ENCODE data around the gene ZBTB21.

Gene ZBTB21

DNA sequence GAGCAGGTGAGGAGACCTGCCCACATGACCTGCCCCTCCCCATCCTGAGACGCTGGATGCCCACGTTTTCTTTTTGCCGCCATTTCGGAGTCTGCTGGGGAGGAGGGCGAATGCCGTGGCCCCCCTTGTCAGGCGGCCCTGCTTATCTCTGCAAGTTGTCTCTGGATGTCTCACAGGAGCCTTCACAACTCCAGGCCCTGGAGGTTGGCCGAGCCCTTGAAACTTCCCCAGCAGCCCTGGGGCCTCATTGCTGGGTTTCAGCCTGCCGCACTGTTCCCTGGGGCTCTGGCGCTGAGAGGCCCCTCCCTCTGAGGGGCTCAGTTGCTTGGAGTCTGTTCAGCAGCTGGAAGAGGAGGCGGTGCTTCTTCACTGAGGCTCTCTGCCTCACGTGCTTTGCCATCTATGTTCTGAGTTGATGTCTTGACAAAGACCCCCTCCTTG lies 29.8 kb upstream of the ZBTB21 start:
- DNase-seq (ENCODE audit: low read depth): peak; percentile 84

DNA sequence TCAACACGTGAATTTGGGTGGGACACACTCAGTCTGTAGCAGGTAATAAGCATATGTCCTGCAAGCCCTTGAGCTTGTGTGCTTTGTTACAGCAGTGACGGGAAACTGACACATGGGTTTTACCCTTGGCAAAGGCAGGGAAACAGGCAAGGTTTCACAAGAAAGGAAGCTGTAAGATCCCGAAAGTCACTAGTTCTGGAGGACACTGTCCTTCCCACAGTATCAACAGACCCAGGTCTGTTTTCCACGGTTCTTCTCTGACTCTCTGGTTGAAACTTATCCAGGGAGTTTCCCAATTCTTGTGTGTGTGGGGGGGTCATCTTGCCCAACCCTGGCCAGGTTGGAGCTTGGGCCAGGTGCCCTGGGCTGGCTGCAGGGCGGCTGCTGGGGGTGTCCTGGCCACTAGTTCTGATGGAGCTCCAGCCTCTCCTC lies 29.3 kb upstream of the ZBTB21 start:
- DNase-seq (ENCODE audit: low read depth): peak; percentile 62

DNA sequence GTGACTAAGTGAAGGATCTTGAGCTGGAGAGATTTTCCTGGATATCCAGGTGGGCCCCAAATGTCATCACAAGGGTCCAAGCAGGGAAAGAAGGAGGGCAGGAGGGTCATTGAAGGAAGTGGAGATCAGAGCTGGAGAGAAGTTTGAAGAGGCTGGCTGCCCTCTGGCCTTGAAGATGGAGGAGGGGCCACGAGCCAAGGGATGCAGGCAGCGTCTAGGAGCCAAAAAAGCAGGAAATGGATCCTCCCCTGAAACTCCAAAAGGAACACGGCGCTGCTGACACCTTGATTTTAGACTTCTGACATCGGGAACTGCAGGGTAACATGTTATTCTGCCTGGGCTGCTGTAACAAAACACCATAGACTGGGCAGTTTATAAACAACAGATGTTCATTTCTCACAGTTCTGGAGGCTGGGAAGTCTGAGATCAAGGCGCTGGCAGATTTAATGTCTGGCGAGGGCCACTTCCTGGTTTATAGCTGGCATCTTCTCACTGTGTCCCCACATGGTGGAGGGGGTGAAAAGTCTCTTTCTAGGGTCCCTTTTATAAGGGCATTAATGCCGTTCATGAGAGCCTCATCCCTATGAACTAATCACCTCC lies 28.8 kb upstream of the ZBTB21 start:
- peak; percentile 73 for DNase-seq (ENCODE audit: low read depth)

DNA sequence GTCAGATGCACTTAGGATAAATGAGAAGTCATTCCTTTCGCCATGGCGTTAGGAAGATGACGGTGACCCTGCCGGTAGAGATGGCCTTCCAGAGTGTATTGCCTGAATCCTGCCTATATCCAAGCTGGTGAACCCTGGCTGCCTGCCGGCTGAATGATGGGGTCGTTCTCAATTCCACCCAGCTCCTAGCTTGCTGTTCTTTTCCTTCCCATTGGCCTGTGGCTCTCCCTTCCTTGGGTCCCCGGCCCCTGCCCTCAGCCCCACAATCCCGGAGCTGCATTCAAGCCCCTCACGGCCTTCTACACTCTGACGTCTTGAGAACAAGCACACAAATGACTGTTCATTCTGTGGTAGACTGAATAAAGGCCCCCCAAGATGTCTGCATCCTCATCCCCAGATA lies 28.2 kb upstream of the ZBTB21 start:
- no peak for DNase-seq (ENCODE audit: low read depth)

DNA sequence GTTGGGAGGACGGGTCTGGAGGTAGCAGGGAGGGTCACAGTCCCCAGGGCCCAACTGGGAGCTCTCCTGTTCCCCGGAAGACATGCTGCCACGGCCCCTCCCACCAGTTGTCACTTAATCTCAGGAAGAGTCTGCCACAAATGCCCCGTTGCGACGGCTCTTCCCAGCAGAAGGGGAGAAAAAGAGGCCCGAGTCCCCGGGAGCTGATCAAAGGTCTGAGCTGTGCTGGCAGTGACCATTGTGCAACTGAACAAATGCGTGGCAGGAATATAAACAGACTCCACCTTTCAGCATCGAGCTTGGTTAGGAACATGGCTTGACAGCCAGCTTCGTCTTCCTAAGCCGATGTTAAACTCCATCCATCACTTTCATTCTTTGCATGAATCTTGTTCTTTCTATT lies 27.8 kb upstream of the ZBTB21 start:
- no peak for DNase-seq (ENCODE audit: low read depth)

DNA sequence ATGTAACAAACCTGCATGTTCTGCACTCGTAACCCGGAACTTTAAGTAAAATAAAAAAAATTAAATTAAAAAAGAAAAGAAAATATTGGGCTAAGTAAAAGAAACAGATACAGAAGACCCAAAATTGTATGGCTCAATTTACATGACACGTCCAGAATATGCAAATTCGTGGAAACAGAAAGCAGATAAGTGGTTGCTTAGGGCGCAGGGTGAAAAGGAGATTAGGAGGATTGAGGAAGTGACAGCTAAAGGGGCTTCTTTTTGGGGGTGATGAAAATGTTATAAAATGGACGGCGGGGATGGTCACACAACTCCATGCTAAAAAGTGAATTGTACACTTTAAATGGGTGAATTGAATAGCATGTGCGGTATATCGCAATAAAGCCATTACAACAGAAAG lies 27.4 kb upstream of the ZBTB21 start:
- no peak for DNase-seq (ENCODE audit: low read depth)

DNA sequence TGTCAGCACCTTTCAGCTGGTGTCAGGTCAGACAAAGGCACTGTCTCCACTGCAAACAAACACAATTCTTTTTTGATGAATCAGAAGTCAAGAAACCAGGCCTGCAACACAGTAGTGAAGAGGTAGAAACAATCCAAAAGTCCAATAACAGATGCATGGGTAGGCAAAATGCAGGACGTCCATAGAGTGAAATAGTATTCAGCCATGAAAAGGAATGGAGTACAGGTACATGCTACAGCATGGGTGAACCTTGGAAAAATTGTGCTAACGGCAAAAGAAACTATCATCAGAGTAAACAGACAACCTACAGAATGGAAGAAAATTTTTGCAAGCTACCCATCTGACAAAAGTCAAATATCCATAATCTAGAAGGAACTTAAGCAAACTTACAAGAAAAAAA lies 26.2 kb upstream of the ZBTB21 start:
- no peak for DNase-seq (ENCODE audit: low read depth)

DNA sequence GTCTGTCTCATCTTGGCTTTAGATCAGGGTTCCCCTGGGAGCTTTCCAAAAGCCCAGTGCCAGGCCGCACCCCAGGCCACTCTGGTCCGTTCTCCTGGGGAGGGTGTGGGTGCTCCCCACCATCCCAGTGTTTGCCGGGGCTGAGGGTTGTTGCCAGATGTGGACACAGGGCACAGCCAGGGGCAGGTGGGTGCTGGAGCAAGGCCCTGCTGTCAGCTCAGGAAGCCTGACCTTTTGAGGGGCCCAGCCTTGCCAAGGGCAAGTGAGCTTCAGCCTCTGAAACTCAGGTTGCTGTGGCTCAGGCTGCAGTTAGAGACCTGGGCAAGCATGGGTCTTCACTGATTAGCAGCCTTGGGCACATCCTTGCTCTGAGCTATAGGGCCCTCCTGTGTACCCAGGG lies 22.8 kb upstream of the ZBTB21 start:
- no peak for DNase-seq (ENCODE audit: low read depth)

DNA sequence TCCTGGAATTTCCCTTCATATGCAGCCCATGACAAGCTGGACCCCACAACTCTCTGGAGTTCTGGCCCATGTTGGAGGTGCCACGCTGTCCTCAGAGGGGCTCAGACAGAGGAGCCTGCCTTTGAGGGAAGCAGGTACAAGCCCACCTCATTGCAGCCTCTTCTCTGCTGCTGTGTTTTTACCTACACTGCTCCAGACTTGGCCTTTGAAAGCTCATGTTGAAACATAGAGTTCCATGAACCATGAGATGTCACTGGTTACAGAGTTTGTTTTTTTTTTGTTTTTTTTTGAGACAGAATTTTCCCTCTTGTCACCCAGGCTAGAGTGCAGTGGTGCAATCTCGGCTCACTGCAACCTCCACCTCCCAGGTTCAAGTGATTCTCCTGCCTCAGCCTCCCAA lies 22.1 kb upstream of the ZBTB21 start:
- no peak for DNase-seq (ENCODE audit: low read depth)

DNA sequence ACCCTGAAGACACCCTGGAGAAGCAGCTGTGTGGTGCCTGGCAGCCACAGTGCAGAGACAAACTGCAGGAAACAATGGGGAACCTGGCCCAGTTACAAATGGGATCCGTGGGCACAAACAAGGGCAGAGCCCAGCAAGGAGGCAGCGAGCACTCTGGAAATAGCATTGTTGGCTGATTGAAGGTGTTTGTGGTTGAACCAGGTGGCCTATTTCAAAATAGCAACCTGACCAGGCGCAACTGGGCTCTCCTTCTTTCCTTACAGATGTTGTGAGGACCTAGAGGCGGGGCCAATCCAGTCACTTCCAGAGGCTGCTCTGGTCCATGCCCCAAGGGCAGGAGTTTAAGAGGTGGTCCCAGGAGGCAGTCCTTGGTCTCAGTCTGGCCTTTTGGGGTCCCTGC lies 21.7 kb upstream of the ZBTB21 start:
- no peak for DNase-seq (ENCODE audit: low read depth)

DNA sequence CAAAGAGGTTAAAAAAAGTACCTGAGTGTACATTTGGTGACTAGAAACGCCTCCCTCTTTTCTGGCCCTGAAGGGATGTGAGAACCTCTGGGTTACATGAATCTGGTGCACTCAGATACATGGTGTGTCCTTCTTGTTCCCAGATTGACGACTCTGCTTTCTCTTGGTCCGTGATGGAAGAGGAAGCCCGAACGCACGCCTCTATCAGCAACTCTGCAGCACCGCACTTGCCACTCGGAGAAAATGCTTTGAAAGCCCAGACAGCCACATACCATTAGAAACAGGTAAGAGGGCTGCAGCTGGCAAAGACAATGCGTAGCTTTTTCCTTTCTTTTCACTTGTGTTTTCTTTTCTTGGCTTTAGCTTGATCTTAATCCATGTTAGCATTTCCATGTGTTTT lies 21.1 kb upstream of the ZBTB21 start:
- DNase-seq (ENCODE audit: low read depth): no peak

DNA sequence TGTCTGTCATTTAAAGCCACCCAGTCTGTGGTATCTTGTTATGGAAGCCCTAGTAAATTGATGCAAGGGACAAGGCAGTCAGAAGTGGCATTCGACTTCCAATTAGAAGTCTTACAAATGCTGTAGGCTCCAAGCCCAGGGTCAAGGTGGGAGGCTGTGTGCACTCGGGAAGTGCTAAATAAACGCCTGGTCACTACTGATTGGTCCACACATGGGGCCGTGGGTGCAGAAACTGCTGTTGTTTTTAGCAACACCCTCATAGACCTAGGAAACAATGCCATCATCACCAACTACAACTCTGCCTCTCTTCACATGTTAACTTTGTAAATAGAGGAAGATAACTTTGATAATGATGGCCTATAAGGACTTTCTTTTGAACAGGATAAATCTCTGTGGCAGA lies 20.2 kb upstream of the ZBTB21 start:
- no peak for DNase-seq (ENCODE audit: low read depth)

DNA sequence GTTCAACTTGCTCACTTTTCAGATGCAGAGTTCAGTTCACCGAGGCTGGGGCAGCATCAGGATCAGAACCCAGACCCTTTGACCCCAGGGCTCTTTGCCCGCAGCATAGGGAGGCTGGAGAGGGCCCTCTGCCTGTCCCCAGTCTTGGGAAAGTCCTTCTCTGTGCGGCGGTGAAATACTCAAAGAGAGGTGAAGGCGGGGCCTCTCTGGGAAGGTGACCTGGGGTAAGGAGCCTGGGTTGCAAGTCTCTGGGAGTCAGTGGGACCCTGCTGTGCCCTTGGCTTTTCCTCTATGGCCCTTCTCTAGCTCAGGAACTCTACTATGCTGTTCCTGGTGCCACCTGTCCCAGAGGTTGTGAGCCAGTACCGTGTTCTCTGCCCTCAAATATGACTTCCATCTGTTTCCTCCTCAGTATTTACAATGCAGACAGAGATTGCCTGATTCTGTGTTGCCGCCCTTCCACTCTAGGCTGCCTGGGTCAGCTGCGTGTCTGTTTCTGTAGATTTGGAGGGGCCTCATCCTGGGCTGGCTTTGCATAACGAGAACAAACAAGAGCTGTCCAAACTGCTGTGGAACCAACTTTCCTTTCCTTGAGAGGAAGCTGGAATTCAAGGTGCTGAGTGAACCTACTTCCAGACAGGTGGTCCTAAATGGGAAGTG lies 18.7 kb upstream of the ZBTB21 start:
- no peak for DNase-seq (ENCODE audit: low read depth)

DNA sequence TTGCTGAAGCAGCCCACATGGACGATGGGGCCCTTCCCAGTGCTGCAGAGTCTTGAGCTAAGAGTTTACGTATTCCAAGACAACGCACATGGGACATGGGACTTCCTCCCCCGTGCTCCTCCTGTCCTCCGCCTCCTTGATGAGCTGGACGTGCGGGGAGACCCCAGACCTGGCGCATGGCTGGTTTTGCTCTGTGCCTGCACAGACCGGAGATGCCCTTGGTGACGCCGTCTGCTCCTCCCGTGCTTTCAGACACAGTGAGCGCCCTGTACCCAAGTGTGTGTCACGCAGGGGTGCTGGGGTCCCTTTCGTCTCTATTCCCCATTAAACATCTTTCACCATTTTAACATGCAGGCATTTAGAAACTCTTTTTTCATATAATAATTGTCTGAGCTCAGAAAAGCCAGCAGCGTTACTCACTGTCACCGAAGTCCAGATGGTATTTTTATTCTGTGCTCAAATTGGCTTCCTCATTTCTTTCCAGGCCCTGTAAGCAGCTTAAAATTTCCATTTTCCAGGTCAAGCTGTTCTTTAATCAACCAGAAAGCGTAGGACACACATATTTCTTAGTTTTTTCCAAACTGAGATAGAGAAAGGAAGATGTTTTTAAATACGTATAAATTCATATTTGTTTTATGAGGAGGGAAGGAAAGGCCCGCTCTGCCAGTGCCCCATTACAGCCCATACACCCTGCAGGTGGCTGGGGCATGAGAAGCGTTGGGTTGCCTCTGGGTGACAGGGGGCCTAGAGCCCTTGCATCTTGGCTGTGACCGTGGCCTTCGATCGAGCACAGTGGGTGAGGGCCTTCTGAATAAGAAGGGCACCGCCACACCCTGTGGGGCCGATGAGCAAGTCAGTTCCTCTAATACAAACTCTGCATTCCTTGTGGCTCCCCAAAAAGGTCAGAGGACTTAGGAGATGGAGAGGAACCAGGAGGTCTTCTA lies 17.9 kb upstream of the ZBTB21 start:
- DNase-seq (ENCODE audit: low read depth): no peak

DNA sequence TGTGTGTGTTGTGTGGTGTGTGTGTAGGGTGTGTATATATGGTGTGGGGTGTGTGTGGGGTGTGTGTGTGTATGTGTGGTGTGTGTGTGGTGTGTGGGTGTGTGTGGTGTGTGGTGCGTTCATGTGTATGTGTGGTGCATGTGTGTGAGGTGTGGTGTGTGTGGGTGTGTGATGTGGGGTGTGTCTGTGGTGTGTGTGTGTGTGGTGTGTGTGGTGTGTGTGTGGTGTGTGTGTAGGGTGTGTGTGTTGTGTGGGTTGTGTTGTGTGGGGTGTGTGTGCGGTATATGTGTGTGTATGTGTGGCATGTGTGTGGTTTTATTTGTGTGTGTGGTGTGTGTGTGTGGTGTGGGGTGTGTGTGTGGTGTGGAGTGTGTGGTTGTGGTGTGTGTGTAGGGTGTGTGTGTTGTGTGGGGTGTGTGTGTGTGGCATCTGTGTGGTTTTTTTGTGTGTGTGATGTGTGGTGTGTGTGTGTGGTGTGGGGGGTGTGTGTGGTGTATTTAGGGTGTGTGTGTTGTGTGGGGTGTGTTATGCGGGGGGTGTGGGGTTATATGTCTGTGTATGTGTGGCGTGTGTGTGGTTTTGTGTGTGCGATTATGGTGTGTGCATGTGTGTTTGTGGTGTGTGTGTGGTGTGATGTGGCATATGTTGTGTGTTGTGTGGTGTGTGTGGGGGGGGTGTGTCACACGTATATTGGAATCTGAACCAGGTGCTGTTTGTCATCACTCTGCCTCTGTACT lies 17.1 kb upstream of the ZBTB21 start:
- DNase-seq (ENCODE audit: low read depth): no peak

DNA sequence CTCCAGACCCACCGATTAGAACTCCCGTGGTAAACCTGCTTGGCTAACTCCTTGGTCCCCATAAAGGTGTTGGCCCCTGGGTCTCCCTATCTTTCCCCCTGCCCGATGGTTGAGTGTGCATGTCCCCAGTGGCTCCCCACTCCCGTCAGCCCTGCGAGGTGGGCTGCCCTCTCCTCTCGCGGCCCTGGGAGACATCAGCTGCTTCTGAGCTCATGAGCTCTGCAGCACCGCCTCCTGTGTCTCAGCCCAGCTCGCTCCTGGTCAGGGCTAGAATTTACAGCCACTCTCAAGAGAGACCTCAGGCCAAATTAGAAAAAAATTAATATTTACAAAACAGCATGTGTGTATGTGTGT lies 15.9 kb upstream of the ZBTB21 start:
- no peak for DNase-seq (ENCODE audit: low read depth)

DNA sequence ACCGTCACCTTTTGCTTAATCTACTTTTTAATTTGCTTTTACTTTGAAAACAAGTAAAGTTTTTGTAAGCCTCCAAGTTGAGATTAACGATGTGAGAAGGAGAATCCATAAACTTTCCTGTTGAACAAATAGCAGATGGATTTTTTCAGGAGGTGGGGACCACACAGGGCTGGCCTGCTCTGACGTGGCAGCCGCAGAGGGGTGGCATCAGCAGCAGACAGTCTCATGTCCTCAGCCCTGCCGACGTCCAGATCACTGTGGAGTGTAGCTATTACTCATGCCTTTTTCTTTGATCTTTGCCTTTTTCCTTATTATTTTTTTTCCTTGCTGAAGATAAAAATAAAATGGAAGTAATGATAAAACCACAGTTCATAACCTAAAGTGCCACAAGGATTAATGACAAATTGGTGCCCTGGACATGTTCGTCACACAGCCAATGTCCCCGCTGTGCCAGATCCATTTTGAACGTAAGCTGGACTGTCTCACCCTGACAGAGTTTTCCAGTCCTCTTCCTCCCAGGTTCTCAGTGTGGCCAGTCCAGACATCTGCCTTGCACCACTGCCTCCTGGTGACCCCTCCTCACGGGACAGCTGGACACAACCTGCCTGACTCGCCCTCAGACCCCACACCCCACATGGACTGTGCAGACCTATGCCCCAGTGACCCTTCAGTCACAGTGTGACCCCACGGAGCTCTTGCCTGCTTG lies 15.4 kb upstream of the ZBTB21 start:
- DNase-seq (ENCODE audit: low read depth): peak; percentile 90

DNA sequence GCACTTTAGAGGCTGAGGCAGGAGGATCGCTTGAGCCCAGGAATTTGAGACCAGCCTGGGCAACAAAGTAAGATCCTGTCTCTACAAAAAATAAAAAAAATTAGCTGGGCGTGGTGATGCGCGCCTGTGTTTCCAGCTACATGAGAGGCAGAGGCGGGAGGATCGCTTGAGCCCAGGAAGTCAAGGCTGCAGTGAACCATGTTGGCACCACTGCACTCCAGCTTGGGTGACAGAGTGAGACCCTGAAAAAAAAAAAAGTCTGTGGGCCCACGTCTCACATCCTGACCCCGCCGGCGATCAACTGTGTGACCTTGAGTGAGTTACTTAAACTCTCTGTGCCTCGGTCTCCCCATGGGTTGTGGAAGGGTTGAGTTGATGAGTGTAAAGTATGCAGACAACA lies 12.7 kb upstream of the ZBTB21 start:
- DNase-seq (ENCODE audit: low read depth): no peak

DNA sequence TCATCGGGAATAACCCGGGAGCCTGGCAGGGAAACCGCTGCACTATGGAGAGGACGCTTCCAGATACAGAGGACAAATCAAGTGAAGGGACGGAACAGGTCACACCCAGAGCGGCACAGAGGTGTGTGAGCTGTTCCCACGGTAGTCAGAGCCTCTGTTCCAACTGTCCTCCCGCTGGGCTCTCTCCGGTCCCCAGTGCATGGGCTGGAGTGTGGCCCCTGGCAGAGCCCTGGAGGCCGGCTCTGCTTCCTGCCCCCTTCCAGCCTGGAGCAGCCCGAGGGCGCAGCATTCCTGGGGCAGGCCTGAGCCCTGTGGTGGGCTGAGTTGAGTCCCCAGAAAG lies 11.9 kb upstream of the ZBTB21 start:
- DNase-seq (ENCODE audit: low read depth): no peak

DNA sequence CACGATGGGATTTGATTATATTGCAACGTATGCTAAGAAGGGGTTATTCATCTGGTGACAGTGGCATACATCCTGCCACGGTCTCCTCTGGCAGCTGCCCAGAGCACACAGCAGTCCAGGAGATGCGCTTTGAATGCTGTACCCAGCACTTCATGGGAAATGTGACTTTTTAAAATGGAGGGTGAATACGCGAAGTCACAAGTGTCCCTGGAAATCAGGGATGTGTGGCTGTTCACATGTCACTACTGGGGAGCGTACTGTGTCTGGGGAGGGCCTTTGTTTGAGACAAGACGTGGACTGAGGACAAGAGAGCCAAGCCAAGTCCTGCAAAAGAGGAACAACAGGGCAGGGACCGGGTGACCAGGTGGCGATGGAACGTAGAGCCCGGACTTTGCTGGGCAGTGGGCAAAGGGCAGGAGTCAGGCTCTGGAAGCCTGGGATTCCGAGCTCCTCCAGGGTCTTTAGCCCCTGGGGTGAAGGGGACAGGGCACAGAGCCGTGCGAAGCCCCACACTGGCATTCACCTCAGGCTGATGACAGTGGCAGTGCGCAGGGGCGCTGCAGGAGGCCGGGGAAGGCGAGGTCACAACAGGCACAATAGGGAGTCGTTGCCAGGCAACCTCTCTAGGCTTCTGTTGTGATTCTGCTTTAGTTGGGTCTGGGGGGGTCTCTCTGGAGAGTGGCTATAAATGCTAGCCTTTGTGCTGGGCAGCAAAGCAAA lies 11.4 kb upstream of the ZBTB21 start:
- DNase-seq (ENCODE audit: low read depth): no peak

DNA sequence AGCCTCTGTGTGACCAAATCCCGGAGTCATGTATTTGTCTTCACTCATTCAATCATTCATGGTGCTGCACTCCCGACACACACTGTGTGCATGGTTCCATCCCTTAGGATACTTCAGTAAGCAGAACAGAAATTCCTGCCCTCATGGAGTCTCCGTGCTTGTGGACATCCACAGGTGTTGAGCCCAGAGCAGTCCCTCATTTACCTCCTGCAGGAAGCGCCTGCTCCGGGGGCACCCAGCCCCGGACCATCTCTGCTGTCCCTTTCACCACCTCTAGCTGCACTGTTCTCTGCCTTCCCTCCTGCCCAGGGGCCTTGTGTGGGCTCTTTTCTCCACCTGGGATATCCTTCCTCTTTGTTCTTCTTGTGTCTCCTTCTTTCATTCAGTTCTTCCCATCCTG lies 9.5 kb upstream of the ZBTB21 start:
- no peak for DNase-seq (ENCODE audit: low read depth)
